Endodermal cell (in vitro differentiated cells): ENCODE results near the gene SENP5. TPM values are rescaled to one million over a fixed set of nuclear protein-coding genes. Genes with fewer than 3 reads are reported as not detected.

Experiments
- DNase-seq: peaks from one replicate; pipeline ENCODE4 v3.0.0-alpha.2; 2017
- H3K27ac ChIP-seq: 2 replicates; pipeline ENCODE4 v1.5.1; 2013; ENCODE audit warnings: mild to moderate bottlenecking, low read depth, low read length, moderate library complexity
- H3K27me3 ChIP-seq: 2 replicates; pipeline ENCODE4 v1.6.1; 2013; ENCODE audit warnings: mild to moderate bottlenecking, low read length, moderate library complexity; ENCODE audit not compliant: insufficient read depth, control insufficient read depth, poor library complexity, severe bottlenecking
- H3K36me3 ChIP-seq: 2 replicates; pipeline ENCODE4 v1.7.0; 2013; ENCODE audit warnings: mild to moderate bottlenecking, low read length, moderate library complexity; ENCODE audit not compliant: control insufficient read depth, insufficient read depth
- H3K4me1 ChIP-seq: one replicate; pipeline ENCODE4 v1.7.0; 2013; ENCODE audit warnings: low read length; ENCODE audit not compliant: control insufficient read depth, insufficient read depth
- H3K4me3 ChIP-seq: 2 replicates; pipeline ENCODE4 v1.5.1; 2013; ENCODE audit warnings: mild to moderate bottlenecking, low read length, moderate library complexity
- H3K9ac ChIP-seq: 2 replicates; pipeline ENCODE4 v1.6.1; 2013; ENCODE audit warnings: mild to moderate bottlenecking, low read length, moderate library complexity; ENCODE audit not compliant: poor library complexity, severe bottlenecking; ENCODE audit errors: extremely low read depth
- H3K9me3 ChIP-seq: 2 replicates; pipeline ENCODE4 v1.6.1; 2013; ENCODE audit warnings: mild to moderate bottlenecking, low read length, moderate library complexity; ENCODE audit not compliant: control insufficient read depth
- H3K27ac Mint-ChIP-seq: 2 replicates; pipeline ENCODE4 v1.8.0; 2020; ENCODE audit warnings: mixed read lengths
- H3K27me3 Mint-ChIP-seq: 2 replicates; pipeline ENCODE4 v1.8.0; 2021; ENCODE audit warnings: mild to moderate bottlenecking, mixed read lengths; ENCODE audit not compliant: insufficient read depth
- H3K36me3 Mint-ChIP-seq: 2 replicates; pipeline ENCODE4 v1.8.0; 2020; ENCODE audit warnings: low read depth, mixed read lengths
- H3K4me1 Mint-ChIP-seq: 2 replicates; pipeline ENCODE4 v1.8.0; 2020; ENCODE audit warnings: mixed read lengths
- H3K4me3 Mint-ChIP-seq: 2 replicates; pipeline ENCODE4 v1.8.0; 2020; ENCODE audit warnings: mild to moderate bottlenecking, moderate library complexity, mixed read lengths
- H3K9me3 Mint-ChIP-seq: 2 replicates; pipeline ENCODE4 v1.8.0; 2020; ENCODE audit warnings: mild to moderate bottlenecking, mixed read lengths
- WGBS, 2 experiments: methylation state at CpG; one replicate each; pipeline versions ENCODE4 v1.1.5 to v1.1.7; 2013; ENCODE audit warnings: missing lambda C conversion rate in 2 of 2, mixed read lengths in 1 of 2; ENCODE audit not compliant: insufficient coverage in 1 of 2, insufficient read length in 1 of 2; 5-methylcytosine and 5-hydroxymethylcytosine counted together
- total RNA-seq, 2 donors: library from RNA; stranded (reverse); fragmentation: NEBNext Ultra II Directional in 1 of 2; extraction: Animal tissue kit (Norgen Biotek cat#: 25700) in 1 of 2; gene quantifications; 2 replicates in 1 of 2; 3 replicates in 1 of 2; pipeline ENCODE4 v1.2.1, GENCODE V29; 2021
- TF ChIP-seq, protein P1 (sequence below): fragments of 200-600 bp; sonication (generic); conservative IDR thresholded peaks from 2 replicates; pipeline ENCODE4 v1.5.0; 2021; ENCODE audit warnings: antibody characterized with exemption, mild to moderate bottlenecking

The SENP5 gene
- total RNA-seq, 2 donors from 2014 or later = 35.2 to 44.3 TPM

DNA sequence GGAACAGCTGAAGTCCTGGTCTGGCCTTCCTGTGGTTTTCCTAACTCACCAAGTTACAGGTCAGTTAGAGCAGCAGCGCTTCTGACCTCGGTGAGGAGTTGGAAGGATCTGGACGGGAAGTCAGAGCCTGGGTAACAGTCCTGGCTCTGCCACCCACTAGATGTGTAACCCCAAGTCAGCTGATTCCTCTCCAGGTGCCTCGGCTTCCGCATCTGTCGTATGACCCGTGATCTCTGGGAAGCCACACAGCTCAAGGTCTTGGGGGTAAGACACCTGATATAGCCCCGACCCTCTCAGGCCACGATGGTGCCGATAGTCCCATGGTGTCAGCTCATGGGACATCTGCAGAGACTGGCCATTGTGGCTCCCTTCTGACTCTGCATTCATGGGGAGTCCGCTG lies 109.2 kb downstream of the SENP5 start:
- Histone ChIP-seq H3K27me3 (peaks cover 13% of the 10 kb centered on the region), H3K4me3 (no peak overlapping the region), H3K9me3 (no peaks in the 10 kb centered on the region), H3K9ac (no peak overlapping the region), H3K36me3 (no peaks in the 10 kb centered on the region), H3K4me1 (no peaks in the 10 kb centered on the region), H3K27ac (no peak overlapping the region)
- peaks cover 23% of the 10 kb centered on the region for H3K27me3 Mint-ChIP-seq
- H3K4me1 Mint-ChIP-seq = no peaks in the 10 kb centered on the region
- H3K36me3 Mint-ChIP-seq = peaks cover 1% of the 10 kb centered on the region
- peaks cover 13% of the 10 kb centered on the region for H3K9me3 Mint-ChIP-seq
- no peak overlapping the region for H3K27ac Mint-ChIP-seq
- TF ChIP-seq, protein P1, sequence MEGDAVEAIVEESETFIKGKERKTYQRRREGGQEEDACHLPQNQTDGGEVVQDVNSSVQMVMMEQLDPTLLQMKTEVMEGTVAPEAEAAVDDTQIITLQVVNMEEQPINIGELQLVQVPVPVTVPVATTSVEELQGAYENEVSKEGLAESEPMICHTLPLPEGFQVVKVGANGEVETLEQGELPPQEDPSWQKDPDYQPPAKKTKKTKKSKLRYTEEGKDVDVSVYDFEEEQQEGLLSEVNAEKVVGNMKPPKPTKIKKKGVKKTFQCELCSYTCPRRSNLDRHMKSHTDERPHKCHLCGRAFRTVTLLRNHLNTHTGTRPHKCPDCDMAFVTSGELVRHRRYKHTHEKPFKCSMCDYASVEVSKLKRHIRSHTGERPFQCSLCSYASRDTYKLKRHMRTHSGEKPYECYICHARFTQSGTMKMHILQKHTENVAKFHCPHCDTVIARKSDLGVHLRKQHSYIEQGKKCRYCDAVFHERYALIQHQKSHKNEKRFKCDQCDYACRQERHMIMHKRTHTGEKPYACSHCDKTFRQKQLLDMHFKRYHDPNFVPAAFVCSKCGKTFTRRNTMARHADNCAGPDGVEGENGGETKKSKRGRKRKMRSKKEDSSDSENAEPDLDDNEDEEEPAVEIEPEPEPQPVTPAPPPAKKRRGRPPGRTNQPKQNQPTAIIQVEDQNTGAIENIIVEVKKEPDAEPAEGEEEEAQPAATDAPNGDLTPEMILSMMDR = no peak
- DNase-seq = no peak
- no peak overlapping the region for H3K4me3 Mint-ChIP-seq
- WGBS, 2 experiments = 92 to 97% methylated on average over 11 of the region's 11 CpGs

DNA sequence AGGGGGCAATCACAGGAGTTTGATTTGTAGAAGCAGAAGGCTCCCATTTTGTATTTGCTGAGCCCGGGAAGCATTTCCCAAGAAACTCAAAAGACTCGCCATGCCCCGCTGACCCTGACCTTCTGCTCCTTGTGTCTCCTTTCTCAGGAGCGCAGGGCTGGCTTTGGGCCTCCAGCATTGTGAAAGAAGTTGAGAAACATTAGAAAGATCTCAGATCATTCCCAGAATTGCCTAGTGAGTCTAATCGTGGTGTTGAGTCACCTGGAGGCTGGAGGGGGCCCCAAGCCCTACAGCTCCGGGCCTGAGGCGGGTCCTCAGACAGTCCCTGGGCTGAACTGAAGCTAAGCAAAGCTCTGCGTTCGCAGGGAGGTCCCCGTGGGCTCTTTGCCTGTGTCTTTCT lies 111.8 kb downstream of the SENP5 start:
- 93 to 94% methylated on average over 9 to 10 of the region's 10 CpGs for WGBS, 2 experiments
- Mint-ChIP-seq H3K9me3 (peaks cover 12% of the 10 kb centered on the region), H3K4me1 (no peaks in the 10 kb centered on the region), H3K4me3 (no peak overlapping the region), H3K27ac (no peak overlapping the region), H3K27me3 (peaks cover 17% of the 10 kb centered on the region), H3K36me3 (peaks cover 1% of the 10 kb centered on the region)
- H3K4me1 ChIP-seq = no peaks in the 10 kb centered on the region
- H3K9me3 ChIP-seq = peaks cover 13% of the 10 kb centered on the region
- H3K9ac ChIP-seq = no peak overlapping the region
- DNase-seq = peak; percentile 32
- TF ChIP-seq, protein P1 = no peak
- no peak overlapping the region for H3K27ac ChIP-seq
- peaks cover 13% of the 10 kb centered on the region for H3K27me3 ChIP-seq
- H3K4me3 ChIP-seq = no peak overlapping the region
- H3K36me3 ChIP-seq = no peaks in the 10 kb centered on the region

DNA sequence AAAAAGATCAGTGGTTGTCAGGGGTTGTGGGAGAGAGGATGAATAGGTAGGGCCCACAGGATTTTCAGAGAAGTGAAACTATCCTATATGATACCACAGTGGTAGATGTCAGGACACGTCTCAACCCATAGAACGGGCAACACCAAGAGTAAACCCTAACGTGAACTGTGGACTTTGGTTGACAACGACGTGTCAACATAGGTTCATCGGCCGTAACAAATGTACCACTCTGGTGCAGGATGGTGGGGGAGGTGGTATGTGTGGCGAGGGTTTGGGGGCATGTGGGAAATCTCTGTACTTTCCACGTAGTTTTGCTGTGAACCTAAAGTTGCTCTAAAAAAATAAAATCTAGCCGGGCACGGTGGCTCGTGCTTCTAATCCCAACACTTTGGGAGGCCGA lies 113.9 kb downstream of the SENP5 start:
- no peaks in the 10 kb centered on the region for H3K36me3 ChIP-seq
- Mint-ChIP-seq H3K36me3 (peaks cover 1% of the 10 kb centered on the region), H3K4me1 (no peaks in the 10 kb centered on the region), H3K4me3 (no peak overlapping the region), H3K9me3 (peaks cover 12% of the 10 kb centered on the region), H3K27me3 (peaks cover 14% of the 10 kb centered on the region), H3K27ac (no peak overlapping the region)
- peaks cover 12% of the 10 kb centered on the region for H3K27me3 ChIP-seq
- TF ChIP-seq, protein P1 = no peak
- no peak for DNase-seq
- H3K9ac ChIP-seq = no peak overlapping the region
- no peak overlapping the region for H3K4me3 ChIP-seq
- H3K27ac ChIP-seq = no peak overlapping the region
- peaks cover 13% of the 10 kb centered on the region for H3K9me3 ChIP-seq
- WGBS, 2 experiments = 92 to 93% methylated on average over 12 to 13 of the region's 13 CpGs
- no peaks in the 10 kb centered on the region for H3K4me1 ChIP-seq
